HG02678 (cell line): ENCODE measurements around the gene ATAD2B.

Experiments
- ATAC-seq: cut with Tn5 transposase; IDR thresholded peaks from one replicate; pipeline ENCODE4 v1.9.1; 2021; ENCODE audit warnings: mild to moderate bottlenecking, moderate library complexity; ENCODE audit not compliant: unreplicated experiment

The ATAD2B gene

DNA sequence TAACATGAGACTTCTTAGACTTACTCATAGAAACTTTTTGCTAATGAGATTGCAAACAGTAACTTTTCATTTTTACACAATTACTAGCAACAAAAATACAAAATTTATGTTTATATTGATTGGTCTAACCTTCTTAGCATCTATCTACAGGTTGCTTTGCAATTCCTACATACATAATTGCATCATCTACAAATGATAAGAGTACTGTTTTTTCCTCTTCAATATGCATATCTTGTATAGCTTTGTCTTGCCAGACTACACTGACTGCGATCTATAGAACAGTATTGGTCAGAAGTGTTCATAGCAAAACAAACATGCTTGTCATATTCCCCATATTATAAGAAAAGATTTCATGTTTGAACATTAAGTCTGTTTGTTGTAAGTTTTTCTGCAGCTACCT lies 87.9 kb downstream of the ATAD2B start:
- no peak for ATAC-seq

DNA sequence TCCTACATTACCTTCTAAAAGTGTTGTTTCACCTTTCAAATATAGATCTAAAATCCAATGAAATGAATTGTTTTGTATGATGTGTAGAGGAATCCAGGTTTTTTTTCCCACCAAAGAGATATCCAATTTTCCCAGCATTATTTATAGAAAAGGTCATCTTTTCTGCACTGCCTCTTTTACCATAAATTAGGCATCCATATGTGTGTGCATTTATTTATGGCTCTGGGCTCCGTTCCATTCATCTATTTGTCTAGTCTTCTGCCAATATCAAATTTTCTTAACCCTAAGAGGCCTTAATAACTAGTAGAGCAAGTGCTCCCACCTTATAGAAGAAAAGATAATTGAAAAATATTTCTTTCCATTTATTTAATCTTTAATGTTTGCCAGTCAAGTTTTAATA lies 88.3 kb downstream of the ATAD2B start:
- ATAC-seq: no peak

DNA sequence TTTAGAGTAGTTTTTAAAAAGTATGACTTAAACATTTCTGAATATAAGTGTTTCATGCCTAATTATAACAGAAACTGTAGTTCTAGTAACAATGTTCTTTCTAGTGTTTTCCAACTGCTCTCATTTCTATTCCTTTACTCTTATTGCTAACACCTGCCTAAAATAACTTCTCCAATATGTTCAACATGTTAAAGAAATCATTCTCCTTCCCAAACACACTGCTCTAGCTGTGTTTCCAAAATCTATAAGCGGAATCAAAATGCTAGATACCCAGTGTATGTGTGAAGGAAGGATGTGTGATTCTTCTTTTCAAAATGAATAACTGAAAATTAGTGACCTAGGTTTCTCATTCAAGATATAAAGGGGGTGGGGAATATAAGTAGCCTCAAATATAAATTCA lies 89.1 kb downstream of the ATAD2B start:
- ATAC-seq: no peak

DNA sequence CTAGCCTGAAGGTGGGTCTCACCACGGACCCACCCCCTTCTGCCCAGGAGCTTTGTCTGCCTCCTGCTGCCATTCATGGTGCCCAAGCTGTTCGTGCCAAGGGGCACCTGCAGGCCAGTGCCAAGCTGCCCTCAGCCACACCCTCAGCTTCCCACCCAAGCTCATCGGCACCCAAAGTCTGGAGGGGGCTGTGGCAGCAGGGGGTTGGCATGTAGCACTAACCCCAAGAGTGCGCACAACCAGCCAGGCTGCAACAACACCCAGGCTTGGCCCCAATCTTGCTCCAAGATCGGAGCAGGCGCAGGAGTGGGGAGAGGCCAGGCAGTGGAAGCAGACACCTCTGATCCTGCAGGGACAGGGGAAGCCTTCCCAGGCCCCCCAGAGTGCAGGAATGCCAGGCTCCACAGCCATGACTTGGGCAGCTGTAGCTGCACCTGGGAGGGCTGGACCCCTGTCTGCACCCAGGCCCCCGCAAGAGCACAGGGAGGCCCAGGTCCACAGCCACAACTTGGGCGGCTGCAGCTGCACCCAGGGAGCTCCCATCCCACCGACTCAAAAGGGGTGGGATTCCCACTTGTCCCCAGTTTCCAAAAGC lies 89.9 kb downstream of the ATAD2B start:
- no peak for ATAC-seq

DNA sequence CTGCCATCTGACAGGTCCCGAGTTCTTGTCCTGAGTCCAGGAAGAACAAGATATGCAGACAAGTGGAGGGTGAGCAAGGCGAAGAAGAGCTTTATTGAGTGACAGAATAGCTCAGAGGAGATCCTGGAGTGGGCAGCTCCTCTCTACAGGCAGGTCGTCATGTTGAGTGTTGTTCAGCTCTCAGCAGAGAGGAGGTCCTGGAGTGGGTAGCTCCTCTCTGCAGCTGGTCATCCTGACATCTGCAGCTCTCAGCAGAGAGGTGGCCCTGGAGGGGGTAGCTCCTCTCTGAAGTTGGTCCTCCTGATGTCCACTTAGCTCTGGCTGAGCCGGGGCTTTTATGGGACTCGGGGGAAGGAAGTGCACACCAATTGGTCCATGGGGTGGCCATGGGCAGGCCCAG lies 90.4 kb downstream of the ATAD2B start:
- ATAC-seq: no peak

DNA sequence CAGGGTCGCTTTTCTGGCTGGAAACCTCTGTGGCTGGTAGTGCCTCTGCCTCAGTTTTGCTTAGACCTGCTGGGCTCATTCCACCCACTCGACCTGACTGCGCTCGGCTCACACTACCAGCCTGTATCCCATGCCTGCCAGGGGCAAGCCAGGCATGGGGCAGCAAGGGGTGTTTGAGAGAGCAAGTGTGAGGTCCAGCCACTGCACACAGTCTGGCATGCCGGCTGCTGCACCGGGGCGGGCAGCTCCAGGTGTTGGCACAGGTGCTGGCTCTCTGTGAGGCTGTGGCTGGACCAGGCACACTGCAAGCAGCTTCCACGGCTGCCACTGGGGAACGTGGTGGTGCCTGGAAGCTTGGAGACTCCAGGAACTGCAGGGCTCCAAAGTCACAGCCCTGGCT lies 90.9 kb downstream of the ATAD2B start:
- no peak for ATAC-seq

DNA sequence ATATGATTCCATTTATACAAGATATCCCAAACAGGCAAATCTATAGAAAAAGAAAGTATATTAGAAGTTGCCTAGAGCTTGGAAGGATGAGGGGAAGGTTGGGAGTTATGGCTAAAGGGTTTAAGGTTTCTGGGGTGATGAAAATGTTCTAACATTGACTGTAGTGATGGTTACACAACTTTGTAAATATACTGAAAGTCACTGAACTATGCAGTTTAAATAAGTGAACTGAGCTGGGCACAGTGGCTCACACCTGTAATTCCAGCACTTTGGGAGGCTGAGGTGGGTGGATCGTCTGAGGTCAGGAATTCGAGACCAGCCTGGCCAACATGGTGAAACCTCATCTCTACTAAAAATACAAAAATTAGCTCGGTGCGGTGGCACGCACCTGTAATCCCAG lies 91.5 kb downstream of the ATAD2B start:
- no peak for ATAC-seq

DNA sequence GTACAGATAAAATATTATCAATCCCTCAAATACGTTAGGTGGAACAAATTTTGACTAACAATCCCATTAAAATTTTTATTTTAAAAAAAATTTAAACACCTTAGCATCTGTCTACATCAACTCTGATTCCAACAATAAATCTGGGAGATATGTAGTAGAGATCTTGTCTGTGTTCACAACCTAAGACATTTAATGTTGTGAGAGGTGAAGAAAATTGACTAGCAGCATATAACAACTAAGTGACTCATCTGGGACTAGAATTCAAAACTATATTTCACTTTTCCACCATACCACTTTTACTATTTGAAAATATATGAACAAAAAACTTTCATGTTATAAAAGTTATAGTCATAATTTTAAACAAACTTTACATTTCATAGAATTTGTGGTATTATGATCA lies 97.9 kb downstream of the ATAD2B start:
- ATAC-seq: no peak

DNA sequence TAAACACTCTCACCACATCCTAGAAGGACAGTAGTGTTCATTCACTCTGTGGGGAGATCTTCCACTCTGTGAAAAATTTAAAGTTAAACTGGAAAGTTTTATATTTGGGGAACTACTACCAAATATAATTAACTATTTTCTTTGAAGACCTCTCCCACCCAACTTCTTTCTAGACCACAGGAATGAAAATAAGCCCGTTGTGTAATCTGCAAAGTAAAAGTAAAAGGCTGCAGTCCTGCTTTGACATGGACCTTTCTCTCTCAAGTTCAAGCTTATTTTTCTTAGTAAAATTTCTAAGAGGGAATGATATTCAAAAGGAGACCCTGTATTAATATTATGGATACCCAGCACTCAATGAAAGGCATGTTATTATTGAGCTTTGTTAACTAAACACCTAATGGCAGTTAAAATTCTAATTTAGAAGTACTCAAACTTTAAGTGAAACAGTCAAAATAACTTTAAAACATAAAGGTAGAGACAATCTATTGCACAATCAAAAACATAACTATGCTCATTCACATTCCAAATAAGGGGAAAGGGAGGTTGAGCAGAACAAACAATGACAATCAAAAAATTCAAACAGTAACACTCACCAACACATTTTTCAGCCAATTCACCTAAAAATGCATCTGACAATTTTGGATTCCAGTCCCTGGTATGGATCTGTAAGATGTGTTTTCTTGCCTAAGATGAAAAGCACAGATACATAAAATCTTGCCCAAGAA lies 98.5 kb downstream of the ATAD2B start:
- no peak for ATAC-seq

DNA sequence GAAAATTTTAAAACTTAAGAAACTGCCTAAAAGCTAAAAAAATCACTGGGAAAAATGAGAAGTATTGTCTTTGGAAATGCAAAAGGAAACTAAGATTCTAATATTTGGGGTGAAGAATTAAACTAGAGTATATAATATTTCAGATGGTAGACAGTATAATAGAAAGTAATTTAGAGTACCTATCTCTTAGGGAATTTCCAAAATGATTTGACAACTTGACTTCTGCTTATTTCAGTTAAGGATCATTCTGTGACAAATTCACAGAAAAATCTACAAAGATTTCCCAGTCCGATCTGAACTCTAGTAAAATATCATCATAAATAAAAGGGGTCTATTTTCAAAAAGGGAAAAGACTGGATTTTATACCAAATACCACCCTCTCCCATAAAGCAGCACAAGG lies 99.6 kb downstream of the ATAD2B start:
- no peak for ATAC-seq

DNA sequence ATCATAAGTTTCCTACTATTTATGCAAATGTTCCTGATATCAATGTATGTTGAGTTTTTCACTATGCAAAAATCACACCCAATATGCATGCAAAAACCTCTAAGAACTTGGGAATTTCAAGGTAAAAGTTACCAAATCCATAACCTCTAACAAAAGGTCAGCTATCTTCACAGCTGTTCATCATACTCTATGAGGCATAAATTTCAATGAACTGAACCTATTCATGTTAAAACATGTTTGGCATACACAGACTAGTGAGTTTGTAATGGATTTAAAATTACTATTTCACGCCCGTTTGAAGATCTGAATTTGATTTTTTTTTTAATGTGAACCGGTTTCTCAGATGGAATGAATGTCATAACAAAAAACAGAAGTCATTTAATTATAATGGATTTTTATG lies 100.2 kb downstream of the ATAD2B start:
- ATAC-seq: no peak

DNA sequence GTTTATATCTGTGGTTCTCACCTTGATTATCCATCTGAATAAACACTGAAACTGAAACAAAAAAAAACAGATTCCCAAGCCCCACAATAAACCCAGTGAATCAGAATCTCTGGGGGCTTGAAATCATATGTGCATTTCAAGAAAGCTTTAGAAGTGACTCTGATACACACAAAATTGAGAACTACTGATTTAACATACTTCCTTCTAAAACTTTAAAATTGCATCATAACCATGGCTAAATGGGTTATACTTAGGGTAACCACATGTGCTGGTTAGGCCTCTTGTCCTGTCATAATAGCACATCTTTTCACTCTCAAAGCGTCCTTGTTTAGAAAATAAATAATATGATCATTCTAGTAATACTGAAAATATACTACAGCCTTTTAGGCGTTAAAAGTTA lies 100.9 kb downstream of the ATAD2B start:
- no peak for ATAC-seq

DNA sequence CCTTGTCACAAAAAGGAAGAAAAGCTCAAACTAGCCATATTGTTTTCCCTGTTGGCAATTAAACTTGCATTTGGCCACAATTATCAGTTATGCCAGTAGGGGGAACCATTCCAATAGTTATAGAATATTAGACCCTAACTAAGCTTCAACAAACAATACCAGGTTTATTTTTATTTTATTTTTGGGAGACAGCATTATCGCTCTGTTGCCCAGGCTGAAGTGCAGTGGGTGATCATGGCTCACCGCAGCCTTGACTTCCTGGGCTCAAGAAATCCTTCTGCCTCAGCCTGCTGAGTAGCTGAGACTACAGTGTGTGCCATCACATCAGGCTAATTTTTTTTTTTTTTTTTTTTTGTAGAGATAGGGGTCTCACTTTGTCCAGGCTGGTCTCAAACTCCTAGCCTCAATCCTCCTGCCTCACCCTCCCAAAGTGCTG lies 102.1 kb downstream of the ATAD2B start:
- no peak for ATAC-seq

DNA sequence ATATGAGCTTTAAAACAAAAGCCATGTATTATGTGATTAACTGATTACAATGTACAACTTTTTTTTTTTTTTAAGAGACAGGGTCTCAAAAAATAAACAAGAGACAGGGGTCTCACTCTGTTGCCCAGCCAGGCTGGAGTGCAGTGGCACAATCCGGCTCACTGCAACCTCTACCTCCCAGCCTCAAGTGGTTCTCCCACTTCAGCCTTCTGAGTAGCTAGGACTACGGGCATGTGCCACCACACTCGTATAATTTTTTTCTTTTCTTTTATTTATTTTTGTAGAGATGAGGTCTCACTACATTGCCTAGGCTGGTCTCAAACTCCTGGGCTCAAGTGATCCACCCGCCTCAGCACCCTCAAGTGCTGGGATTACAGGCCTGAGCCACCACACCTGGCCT lies 103.1 kb downstream of the ATAD2B start:
- no peak for ATAC-seq

DNA sequence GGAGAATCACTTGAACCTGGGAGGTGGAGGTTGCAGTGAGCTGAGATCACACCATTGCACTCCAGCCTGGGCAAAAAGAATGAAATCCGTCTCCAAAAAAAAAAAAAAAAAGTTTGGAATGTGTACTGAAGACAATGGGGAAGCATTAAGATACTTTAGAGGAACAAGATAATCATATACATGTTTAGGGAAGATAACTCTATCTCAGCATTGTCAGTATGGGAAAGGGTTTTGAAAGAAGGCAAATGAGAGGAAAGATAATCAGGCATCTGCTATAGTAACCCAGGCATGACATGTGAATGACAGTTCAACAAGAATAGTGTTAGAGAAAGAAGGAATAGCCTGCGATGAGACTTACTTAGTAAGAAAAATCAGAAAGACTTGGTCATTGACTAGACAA lies 112.0 kb downstream of the ATAD2B start:
- ATAC-seq: no peak

DNA sequence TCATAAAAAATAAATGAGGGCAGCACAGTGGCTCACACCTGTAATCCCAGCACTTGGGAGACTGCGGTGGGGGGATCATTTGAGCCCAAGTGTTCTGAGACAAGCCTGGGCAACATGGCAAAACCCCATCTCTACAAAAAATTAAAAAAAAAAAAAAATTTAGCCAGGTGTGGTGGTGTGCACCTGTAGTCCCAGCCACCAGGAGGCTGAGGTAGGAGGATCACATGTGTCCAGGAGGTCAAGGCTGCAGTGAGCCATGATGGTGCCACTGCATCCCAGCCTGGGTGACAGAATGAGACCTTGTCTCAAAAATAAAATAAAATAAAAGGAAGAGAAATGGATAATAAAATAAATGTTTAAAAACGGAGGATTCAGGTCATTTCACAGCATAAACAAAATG lies 113.5 kb downstream of the ATAD2B start:
- no peak for ATAC-seq

DNA sequence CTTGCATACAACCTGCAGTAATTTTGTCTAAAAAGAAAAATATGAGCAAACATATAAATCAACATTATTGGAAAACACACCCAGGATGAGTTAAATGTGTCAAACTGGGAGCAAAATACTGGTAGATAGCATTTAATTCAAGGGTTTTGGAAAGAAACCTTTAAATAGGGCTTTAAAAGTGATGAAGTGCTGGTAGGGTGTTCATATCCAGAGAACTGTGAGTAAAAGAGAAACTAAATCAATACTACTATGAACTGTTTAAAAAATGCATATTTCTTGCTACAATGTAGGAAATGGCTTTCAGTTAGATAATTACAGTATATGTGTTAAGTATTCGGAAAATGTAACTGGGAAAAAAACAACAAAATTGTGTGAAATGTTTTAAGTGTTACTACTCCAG lies 117.8 kb downstream of the ATAD2B start:
- no peak for ATAC-seq

DNA sequence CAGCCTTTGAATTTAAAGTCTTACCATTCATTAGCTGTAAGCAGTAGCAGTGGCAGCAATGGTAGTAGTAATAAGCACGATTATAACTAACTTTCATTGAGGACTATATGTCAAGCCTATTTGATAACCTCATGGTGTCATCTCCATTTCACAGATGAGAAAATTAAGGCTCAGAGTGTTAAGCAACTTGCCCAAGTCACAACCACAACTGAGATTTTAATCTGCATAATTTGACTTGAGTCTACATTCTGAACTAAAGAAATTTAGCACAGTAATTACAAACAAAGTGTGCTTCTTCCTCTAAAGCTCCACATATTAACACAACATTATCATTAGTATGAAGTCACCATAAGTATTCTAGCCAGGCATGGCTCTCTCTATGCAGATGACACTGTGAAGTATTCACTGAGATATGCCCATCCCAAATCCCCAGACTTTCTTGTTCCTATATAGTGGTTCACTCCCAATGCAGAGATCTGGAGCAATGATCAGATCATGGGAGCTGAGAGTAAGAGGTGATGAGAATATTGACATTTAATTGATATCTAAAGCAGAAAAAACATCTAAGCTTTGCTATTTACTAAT lies 120.2 kb downstream of the ATAD2B start:
- no peak for ATAC-seq

DNA sequence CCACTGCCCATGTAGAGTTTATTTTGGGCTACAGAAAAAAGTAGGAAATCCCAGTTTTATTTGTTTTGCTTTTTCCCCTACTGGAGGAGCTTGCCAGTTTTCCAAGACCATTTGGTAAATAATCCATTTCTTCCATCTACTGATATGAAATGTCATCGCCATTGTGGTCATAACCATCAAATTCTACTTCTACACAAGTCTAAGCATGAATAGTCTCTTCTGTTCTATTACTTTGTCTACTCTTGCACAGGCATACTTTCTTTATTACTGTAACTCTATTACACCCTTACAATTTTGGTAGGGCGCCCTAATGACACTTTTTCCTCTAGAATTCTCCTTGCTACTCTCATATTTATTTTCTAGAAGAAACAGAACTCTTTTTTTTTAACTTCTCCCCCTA lies 120.7 kb downstream of the ATAD2B start:
- ATAC-seq: no peak

DNA sequence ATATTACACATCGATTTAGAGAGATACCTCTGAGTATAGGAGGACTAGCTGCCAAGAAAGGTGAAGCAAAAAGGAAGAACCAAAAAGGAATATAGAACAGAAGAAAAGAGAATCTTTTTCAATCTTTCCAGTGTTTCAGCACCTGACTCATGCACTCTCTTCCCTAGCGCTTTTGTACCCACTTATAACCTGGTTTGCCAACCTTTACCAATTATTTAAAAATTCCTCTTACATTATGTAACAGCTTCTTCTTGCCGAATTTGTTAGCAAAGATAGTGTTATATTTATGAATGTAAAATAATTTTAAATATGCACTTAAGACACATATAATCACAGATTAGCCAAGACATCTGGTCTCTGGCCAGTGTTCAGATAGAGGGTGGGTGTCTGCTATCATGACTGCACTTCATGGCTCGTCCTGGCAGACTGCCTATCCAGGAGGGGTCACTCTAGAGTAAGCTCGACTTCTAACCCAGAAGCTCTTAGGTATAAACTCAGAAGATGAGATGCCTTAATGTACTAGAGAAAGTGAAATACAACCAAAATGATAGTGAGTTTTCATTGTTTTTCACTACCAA lies 122.9 kb downstream of the ATAD2B start:
- ATAC-seq: no peak

DNA sequence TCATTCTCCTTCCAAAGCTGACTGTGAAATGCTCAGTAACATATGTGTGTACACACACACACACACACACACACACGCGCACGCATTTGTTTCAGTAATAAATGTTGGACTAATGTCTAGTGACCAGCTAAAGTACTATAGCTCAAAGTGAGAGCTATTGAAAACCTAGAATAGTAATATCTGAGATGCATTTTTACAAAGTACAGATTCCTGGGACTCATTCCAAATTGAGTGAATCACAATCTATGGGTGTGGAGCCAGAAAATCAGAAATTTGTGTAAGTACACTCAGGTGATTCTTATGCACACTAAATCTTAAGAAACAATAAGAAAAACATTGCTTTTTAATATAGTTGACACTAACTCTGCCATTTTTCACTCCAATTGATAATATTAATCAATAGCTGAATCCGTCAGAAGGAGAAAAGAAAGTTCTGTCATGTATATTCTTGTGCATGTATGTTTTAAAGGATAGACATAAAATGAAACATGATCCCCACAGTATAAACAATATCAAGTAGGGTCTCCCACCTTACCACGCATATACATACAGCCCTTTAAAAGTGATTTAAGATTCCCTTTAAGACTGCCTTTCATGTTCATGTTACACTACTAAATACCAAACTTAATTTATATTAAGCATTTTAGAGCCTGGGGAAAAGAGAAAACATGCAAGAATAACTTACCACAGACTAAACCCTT lies 123.5 kb downstream of the ATAD2B start:
- ATAC-seq: no peak

DNA sequence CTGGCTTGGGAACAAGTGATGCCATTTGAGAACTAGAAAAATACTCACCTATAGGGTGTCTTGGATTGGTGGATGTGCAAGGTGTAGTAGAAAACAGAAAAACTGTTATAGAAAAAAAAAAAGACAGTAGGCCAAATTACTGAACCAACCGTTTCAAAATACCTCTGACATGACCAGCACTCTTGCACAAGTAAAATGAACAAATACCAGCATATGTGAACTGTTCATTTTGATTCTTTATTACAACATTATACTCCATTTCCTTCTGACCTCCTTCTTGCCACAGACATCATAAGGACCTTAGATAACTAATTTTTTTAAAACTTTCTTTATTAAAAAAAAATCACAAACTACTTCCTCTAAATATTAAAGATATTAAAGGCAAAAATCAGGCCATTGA lies 125.5 kb downstream of the ATAD2B start:
- ATAC-seq: no peak
